Activated CD4-positive, alpha-beta T cell treated with anti-CD3 and anti-CD28 coated beads, Interleukin-2, amount 50 U/mL, for 16 hours (primary cell): ENCODE measurements around the gene ARHGEF25.
"Not testable (repeated sequence)": the region's sequence is repeated elsewhere in the genome, so short reads cannot be mapped to it uniquely, and the experiment has no call there.

Experiments
- DNase-seq: peaks from one replicate; pipeline ENCODE4 v3.0.0-alpha.2; 2020

Gene ARHGEF25

GRCh38 chr12:57611108-57611826, at the start of gene ARHGEF25:
Gene ARHGEF25, plus strand, starts transcription at chr12:57611435. Its CDS starts 460 bp downstream, at chr12:57611895.
- peak; percentile 32 for DNase-seq

GRCh38 chr12:57563358-57563757, 47.9 kb upstream of the ARHGEF25 start:
- DNase-seq = no peak

GRCh38 chr12:57564178-57564740, 47.0 kb upstream of the ARHGEF25 start:
- DNase-seq = no peak

- DNase-seq = no peak
These were observed 42.4 kb upstream of the ARHGEF25 start for GRCh38 chr12:57568838-57569237.

GRCh38 chr12:57569858-57570257, 41.4 kb upstream of the ARHGEF25 start:
- no peak for DNase-seq

GRCh38 chr12:57570438-57570837, 40.8 kb upstream of the ARHGEF25 start:
- DNase-seq = not testable (repeated sequence)

GRCh38 chr12:57571926-57572762, 39.1 kb upstream of the ARHGEF25 start:
- no peak for DNase-seq

GRCh38 chr12:57574795-57575194, 36.4 kb upstream of the ARHGEF25 start:
- no peak for DNase-seq

- no peak for DNase-seq
These were observed 35.2 kb upstream of the ARHGEF25 start for GRCh38 chr12:57575771-57576612.

GRCh38 chr12:57576613-57577160, 34.5 kb upstream of the ARHGEF25 start:
- no peak for DNase-seq

GRCh38 chr12:57577981-57578758, 33.1 kb upstream of the ARHGEF25 start:
- no peak for DNase-seq

- no peak for DNase-seq
These were observed 32.2 kb upstream of the ARHGEF25 start for GRCh38 chr12:57579011-57579410.

GRCh38 chr12:57579677-57580465, 31.4 kb upstream of the ARHGEF25 start:
- no peak for DNase-seq

GRCh38 chr12:57580466-57580795, 30.8 kb upstream of the ARHGEF25 start:
- no peak for DNase-seq

GRCh38 chr12:57581802-57582201, 29.4 kb upstream of the ARHGEF25 start:
- no peak for DNase-seq

- no peak for DNase-seq
These were observed 28.8 kb upstream of the ARHGEF25 start for GRCh38 chr12:57582440-57582839.

GRCh38 chr12:57583008-57583831, 28.0 kb upstream of the ARHGEF25 start:
- DNase-seq = peak; percentile 85

GRCh38 chr12:57584050-57584449, 27.2 kb upstream of the ARHGEF25 start:
- no peak for DNase-seq

GRCh38 chr12:57584690-57585089, 26.5 kb upstream of the ARHGEF25 start:
- DNase-seq = no peak

GRCh38 chr12:57585156-57585555, 26.1 kb upstream of the ARHGEF25 start:
- no peak for DNase-seq
